ENCODE measurements around the gene ADAMTS7. TPM values are rescaled to one million over a fixed set of nuclear protein-coding genes. Genes with fewer than 3 reads are reported as not detected.
"Not testable (repeated sequence)": the region's sequence is repeated elsewhere in the genome, so short reads cannot be mapped to it uniquely, and the experiment has no call there.

The ADAMTS7 gene
- polyA plus RNA-seq, 1 donor from 2014 or later = 31.5 TPM

GRCh38 chr15:78752492-78753358 is 58.5 kb downstream of the ADAMTS7 start:
- no peaks in the 10 kb centered on the region for H3K27me3 ChIP-seq (ENCODE audit: insufficient read depth, low read depth, low read length)
- H3K4me2 ChIP-seq (ENCODE audit: low read length) = no peak overlapping the region
- H3K9ac ChIP-seq (ENCODE audit: low read length) = no peak overlapping the region
- H3K27ac ChIP-seq (ENCODE audit: low read length) = no peak overlapping the region
- no peaks in the 10 kb centered on the region for H3K36me3 ChIP-seq (ENCODE audit: insufficient read depth, low read length)
- H2AFZ ChIP-seq (ENCODE audit: low read depth, low read length) = no peak overlapping the region
- no peaks in the 10 kb centered on the region for H3K79me2 ChIP-seq (replicated peaks; ENCODE audit: insufficient read depth, low read length)
- H4K20me1 ChIP-seq (ENCODE audit: insufficient read depth) = no peaks in the 10 kb centered on the region
- no peak overlapping the region for H3K4me3 ChIP-seq (ENCODE audit: low read length)
- H3K9me3 ChIP-seq (ENCODE audit: low read length) = no peaks in the 10 kb centered on the region
- H3K9me2 ChIP-seq (ENCODE audit: insufficient read depth, low read length) = no peaks in the 10 kb centered on the region
- H3F3A ChIP-seq (ENCODE audit: insufficient read depth, low read length, poor library complexity, severe bottlenecking) = no peaks in the 10 kb centered on the region
- TF ChIP-seq EP300 (conservative IDR thresholded peaks at IDR 0.05; ENCODE audit: poor library complexity, severe bottlenecking) = no peak
- no peak for TF ChIP-seq REST (IDR thresholded peaks at IDR 0.05; ENCODE audit: borderline replicate concordance)
- TF ChIP-seq SMC3 (conservative IDR thresholded peaks at IDR 0.05; ENCODE audit: poor library complexity) = no peak
- TF ChIP-seq POLR2AphosphoS5 (IDR thresholded peaks at IDR 0.05) = no peak
- TF ChIP-seq EZH2 (IDR thresholded peaks at IDR 0.05; ENCODE audit: borderline replicate concordance, insufficient read depth, low read length, poor library complexity, severe bottlenecking) = no peak
- TF ChIP-seq RAD21 (conservative IDR thresholded peaks at IDR 0.05) = no peak
- TF ChIP-seq TAF1 (IDR thresholded peaks at IDR 0.05; ENCODE audit: low read depth) = no peak
- no peak for TF ChIP-seq CTCF (IDR thresholded peaks at IDR 0.05; ENCODE audit: poor library complexity, severe bottlenecking)
- TF ChIP-seq MXI1 (conservative IDR thresholded peaks at IDR 0.05; ENCODE audit: poor library complexity, severe bottlenecking) = no peak

- Histone ChIP-seq H3F3A (ENCODE audit: insufficient read depth, low read length, poor library complexity, severe bottlenecking) (no peaks in the 10 kb centered on the region), H3K4me3 (ENCODE audit: low read length) (no peak overlapping the region), H3K27me3 (ENCODE audit: insufficient read depth, low read depth, low read length) (no peaks in the 10 kb centered on the region), H3K9me2 (ENCODE audit: insufficient read depth, low read length) (no peaks in the 10 kb centered on the region), H3K36me3 (ENCODE audit: insufficient read depth, low read length) (no peaks in the 10 kb centered on the region), H3K4me2 (ENCODE audit: low read length) (no peak overlapping the region), H4K20me1 (ENCODE audit: insufficient read depth) (no peaks in the 10 kb centered on the region), H3K9ac (ENCODE audit: low read length) (no peak overlapping the region), H2AFZ (ENCODE audit: low read depth, low read length) (no peak overlapping the region), H3K27ac (ENCODE audit: low read length) (no peak overlapping the region), H3K79me2 (replicated peaks; ENCODE audit: insufficient read depth, low read length) (no peaks in the 10 kb centered on the region), H3K9me3 (ENCODE audit: low read length) (no peaks in the 10 kb centered on the region)
- TF ChIP-seq REST (IDR thresholded peaks at IDR 0.05; ENCODE audit: borderline replicate concordance) = no peak
- TF ChIP-seq POLR2AphosphoS5 (IDR thresholded peaks at IDR 0.05) = no peak
- no peak for TF ChIP-seq SMC3 (conservative IDR thresholded peaks at IDR 0.05; ENCODE audit: poor library complexity)
- no peak for TF ChIP-seq MXI1 (conservative IDR thresholded peaks at IDR 0.05; ENCODE audit: poor library complexity, severe bottlenecking)
These were observed 59.7 kb downstream of the ADAMTS7 start for GRCh38 chr15:78751602-78751979.

- not testable (repeated sequence) for H3K36me3 ChIP-seq (ENCODE audit: insufficient read depth, low read length); H3K4me3 ChIP-seq (ENCODE audit: low read length); H3K79me2 ChIP-seq (replicated peaks; ENCODE audit: insufficient read depth, low read length); H3K9ac ChIP-seq (ENCODE audit: low read length); H3K9me3 ChIP-seq (ENCODE audit: low read length); H3K27ac ChIP-seq (ENCODE audit: low read length); H3K4me2 ChIP-seq (ENCODE audit: low read length); H3K9me2 ChIP-seq (ENCODE audit: insufficient read depth, low read length); H3F3A ChIP-seq (ENCODE audit: insufficient read depth, low read length, poor library complexity, severe bottlenecking); H2AFZ ChIP-seq (ENCODE audit: low read depth, low read length); H3K27me3 ChIP-seq (ENCODE audit: insufficient read depth, low read depth, low read length); H4K20me1 ChIP-seq (ENCODE audit: insufficient read depth)
These were observed 60.2 kb downstream of the ADAMTS7 start for GRCh38 chr15:78750974-78751601.

All from neural cell (in vitro differentiated cells).